GM18907 (cell line): ENCODE data around the gene PDIA3.
"Not testable (repeated sequence)": the region's sequence is repeated elsewhere in the genome, so short reads cannot be mapped to it uniquely, and the experiment has no call there.

ENCODE experiments used
- ATAC-seq: cut with Tn5 transposase; IDR thresholded peaks from one replicate; pipeline ENCODE4 v1.9.1; 2021; ENCODE audit warnings: mild to moderate bottlenecking, moderate library complexity; ENCODE audit not compliant: unreplicated experiment

The PDIA3 gene

DNA sequence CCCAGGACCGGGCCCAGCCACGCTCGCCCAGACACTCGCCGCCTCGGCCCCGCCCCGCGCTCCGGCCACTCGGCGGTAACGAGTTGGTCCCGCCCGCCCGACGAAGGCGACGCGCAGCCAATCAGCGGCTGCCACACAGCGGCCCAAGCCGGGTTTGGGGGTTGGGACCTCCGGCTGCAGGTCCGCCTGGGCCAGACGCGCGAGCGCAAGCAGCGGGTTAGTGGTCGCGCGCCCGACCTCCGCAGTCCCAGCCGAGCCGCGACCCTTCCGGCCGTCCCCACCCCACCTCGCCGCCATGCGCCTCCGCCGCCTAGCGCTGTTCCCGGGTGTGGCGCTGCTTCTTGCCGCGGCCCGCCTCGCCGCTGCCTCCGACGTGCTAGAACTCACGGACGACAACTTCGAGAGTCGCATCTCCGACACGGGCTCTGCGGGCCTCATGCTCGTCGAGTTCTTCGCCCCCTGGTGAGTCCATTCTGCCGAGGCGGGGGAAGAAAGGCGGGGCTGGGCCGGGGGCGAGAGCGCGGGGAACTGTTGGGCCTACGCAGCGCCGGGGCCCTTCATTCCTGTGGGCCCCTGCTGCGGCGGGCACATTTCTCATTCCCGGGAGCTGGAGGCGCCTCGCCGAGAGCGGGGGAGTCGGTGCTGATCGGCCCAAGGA, at the start of gene PDIA3:
PDIA3 (plus strand) TSS at position 194 of the 658 bp plus-strand sequence; CDS start at position 296, 102 bp downstream.
- ATAC-seq = peak; percentile 72

DNA sequence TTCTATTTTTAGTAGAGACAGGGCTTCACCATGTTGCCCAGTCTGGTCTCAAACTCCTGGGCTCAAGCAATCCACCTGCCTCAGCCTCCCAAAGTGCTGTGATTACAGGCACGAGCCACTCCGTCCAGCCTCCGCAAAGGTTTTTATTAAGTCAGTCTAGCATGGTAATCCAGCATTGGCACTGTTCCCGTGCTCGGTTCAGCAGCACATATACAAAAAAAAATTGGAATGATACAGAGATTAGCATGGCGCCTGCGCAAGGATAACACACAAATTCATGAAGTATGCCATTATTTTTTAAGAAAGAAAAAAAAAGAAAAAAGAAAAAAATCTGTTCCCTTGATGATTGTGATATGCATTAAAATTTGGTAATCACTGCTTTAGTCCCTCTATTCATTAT, 44.1 kb upstream of the PDIA3 start:
- ATAC-seq = no peak

DNA sequence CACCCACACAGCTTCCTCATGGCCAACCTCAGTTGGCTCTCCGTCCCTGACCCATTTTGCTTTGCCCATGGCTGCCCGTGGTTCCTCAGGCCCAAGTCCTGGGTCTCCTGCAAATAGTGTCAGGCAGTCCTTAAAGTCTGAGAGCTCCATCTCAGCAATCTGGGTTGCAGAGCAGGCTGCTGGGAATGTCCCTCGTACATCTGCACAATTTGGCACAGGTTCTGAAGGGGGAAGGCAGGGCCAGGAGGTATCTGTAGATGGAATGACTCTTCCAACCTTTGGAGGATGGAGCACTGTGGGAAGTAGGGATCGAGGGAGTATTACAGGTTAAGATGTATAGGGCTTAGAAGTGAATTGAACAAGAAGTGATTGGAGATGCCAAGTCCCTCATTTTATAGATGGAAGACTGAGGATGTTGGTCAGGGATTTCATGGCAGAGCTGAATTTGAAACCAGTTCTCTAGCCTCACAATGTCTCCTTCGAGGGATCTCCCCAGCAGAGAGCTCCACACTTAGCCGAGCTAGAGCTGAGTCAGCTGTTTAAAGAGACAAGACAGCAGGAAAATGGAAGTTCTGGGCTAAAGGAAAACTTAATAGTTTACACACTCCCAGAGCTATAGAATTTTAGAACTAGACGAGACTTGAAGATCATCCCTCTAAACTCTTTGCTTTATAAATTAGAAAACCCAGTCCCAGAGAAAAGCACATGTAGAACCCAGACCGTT, 43.4 kb upstream of the PDIA3 start:
- no peak for ATAC-seq

DNA sequence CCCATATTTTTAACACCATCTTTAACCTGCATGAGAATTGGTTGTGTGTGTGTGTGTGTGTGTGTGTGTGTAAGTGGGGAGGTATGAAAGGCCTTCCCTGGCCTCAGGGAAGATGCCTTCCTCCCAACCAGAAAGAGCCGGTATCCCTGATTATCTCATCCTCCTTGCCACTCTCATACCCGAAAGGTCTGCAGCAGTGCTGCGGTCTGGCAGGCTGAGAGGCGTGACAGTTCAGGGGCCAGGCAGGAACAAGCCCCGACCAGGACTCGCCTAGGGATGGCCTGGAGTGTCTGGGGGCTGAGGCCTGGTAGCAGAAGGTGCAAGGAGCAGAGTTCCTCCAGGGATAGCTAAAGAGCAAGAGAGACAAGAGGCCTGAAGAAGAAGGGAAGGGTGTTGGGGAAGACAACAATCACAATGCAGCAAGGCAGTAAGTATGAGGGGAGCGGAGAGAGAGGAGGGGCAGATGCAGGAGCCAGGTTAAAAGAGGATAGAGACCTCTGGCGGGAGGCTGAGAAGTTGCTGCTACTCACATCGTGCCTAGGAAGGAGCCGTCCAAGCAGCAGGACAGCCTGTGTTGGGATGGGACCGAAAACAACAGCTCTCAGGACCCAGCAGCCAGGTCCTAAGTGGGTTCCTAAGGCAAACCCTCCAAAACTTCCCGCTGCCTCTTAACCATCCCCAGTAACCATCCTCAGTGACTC, 35.7 kb upstream of the PDIA3 start:
- ATAC-seq = not testable (repeated sequence)

DNA sequence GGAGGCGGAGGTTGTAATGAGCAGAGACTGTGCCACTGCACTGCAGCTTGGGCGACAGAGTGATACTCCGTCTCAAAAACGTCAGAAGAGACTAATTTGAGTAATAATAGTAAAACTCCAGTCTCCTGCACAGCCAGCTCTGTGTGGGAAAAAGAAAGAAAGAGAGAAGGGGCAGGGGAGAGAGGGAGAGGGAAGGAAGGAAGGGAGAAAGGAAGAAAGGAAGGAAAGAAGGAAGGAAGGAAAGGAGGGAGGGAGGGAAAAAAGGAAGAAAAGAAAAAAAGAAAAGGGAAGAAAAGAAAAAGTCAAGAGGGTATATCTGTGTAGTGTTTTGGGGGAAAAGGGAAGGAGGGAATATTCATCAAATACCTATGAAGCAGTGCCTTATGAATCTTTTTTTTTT, 23.1 kb upstream of the PDIA3 start:
- ATAC-seq = no peak

DNA sequence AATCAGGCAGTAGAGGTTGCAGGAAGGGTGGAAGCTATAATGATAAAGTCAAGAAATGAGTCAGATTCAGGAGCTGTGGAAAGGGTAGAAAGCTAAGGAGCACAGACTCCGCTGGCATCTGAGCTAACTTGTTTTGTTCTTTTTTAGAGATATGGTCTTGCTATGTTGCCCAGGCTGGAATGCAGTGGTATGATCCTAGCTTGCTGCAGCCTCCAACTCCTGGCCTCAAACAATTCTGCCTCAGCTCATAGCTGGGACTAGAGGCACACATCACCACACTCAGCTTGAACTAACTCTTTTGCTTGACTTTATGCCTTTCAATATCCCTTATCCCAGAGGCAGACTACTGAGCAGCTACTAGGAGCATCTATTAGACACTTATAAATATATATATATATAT, 19.9 kb upstream of the PDIA3 start:
- not testable (repeated sequence) for ATAC-seq

DNA sequence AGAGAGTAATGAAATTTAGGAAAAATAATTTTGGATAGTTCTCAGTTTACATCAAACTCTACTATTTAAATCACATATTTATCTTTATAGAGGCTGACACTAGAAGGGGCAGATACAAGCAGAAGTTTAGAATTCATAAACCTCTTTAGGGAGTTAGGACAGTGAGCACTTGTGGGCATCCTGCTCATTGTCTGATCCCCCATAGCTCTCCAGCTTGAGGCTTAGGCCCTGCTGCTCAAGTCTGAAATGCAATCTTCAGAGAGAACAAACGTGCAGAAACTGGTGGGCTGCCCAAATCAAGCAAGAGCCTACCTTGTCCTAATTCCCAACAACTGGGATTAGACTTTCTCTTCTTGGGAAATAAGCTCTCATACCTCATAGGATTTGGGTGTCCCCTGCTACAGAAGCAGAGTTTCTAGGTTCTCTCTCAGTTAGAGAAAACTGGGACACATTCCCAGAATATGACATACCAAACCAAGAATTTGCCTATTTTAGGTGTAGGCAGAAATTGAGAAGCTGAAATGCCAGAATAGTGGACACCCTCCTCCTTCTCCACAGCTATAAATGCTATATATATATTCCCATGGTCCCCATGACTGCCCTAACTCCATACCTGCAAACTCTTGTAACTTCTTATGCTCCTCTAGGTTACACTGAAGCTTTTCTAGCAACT, 18.0 kb upstream of the PDIA3 start:
- ATAC-seq = not testable (repeated sequence)

DNA sequence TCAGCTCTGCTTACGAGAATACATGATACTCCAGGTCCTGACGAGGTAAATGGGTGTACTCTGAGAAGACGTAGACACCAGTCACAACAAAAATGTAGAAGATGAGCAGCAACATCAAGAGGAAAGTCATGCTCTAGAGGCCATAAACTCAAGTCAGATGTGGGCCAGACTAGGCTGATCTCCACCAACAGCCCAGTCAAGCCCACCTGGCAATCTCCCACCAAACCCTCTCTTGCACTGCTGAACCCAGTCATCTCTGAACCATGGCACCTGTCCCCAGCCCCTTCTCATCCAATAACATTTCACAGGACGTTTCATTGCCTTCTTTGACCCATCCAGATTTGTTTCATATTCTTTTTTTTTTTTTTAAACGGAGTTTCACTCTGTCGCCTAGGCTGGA, 10.8 kb upstream of the PDIA3 start:
- ATAC-seq = peak; percentile 39

DNA sequence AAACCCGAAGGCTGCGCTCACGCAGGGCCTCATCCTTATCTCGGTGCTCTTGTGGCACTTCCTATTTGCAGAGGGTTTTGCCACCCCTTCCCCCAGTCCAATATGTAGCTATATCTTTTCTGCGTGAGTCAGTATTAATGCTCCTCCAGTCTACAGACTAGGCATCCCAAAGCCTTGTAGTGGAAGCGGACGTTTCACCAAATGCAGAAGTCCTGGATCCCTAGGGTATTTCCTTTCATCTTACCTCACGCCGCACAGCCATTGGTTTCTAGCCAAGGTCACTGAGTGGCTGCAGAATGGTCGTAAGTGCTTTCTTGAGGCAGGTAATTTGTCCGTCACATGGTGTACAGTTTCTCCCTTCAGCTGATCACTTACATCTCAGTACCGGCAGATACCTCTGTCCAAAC, 668 bp downstream of the PDIA3 start:
- ATAC-seq = peak; percentile 16

DNA sequence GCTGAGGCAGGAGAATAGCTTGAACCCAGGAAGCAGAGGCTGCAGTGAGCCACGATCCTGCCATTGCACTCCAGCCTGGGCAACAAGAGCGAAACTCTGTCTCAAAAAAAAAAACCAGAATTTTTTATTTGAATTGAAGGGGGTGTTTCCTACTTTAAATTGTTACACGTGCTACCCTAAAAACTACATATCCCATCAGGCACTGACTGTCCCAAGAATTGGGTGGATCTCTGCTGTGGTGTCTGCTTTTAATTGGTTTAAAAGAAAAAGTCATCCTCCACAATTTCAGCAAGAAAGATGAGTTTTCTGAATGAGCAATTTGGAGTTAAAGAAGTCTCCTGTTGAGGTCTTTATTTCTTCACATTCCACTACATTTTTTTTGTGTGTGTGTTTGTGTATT, 2.1 kb downstream of the PDIA3 start:
- no peak for ATAC-seq

DNA sequence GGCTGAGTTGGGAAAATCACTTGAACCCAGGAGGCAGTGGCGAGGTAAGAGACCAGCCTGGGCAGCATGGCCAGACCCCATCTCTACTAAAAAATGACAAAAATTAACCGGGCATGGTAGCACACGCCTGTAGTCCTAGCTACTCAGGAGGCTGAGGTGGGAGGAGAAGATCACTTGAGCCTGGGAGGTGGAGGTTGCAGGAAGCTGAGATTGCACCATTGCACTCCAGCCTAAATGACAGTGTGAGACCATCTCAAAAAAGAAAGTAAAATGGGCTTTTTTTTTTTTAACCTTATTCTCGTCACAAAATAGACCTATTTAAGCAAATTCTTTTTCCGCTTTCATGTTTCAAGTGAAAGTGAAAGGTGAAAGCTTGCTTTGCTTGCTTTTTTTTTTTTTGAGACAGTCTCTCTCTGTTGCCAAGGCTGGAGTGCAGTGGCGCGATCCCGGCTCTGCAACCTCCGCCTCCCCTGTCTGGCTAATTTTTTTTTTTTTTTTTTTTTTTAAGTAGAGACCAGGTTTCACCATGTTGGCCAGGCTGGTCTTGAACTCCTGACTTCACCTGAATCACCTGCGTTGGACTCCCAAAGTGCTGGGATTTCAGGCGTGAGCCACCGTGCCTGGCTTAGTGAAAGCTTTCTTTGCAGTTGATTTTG, 3.6 kb downstream of the PDIA3 start:
- ATAC-seq = peak; percentile 56

DNA sequence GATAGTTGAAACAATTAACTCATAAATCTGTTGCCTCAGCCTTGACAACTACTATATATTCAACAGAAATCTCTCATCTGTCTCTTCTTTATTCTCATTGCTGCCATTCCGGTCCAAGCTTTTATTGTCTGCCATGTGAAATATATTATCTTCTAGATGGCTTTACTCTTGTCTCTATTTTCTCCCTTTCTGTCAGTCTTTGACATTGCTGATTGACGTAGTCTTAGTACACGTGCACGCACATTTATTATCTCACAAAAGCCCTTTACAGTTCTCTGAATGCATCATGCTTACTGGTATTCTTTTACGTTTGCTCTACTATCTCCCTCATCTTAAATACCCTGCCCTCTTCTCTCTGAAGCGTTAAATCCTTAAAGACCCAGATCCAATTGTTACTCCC, 5.6 kb downstream of the PDIA3 start:
- no peak for ATAC-seq

DNA sequence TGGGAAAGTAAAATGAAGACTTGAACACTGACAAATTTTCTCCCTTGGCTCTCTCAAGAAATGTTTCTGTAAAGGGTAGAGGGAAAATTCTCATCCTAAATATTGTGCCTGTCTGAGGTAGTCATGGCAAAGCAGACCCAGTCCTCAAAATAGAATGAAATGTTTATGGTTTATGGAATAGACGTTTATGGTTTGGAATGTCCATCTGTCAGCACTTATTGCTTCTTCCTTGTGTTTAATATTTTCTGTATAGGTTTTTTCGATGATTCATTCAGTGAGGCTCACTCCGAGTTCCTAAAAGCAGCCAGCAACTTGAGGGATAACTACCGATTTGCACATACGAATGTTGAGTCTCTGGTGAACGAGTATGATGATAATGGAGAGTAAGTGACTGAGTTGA, 16.6 kb downstream of the PDIA3 start:
- ATAC-seq = no peak

DNA sequence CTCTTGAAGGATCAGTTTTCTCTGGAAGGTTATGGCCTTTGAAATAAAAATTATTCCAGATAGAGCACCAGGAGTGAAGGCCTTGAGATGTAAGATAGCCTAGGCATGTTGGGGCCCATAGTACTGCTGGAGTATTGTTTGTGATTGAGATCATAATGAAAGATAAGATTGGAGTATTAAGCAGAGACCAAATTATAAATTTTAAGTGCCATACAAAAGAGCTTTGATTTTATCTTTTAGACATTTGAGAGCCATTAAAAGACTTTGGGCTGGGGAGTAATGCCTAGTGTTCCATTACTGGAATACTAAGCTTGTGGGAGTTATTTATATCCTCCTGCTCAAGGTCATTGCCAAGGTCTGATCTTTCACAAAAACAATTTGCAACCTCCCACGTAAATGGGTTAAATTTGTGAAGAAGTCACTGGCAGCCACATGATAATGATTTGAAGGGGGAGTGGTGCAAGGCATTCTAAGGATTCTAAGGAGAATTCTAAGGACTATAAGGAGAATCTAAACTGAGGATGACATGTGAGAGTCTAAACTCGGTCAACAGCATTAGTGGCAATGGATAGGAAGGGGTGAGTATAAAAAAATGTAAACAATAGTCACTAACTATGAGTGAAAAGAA, 17.7 kb downstream of the PDIA3 start:
- no peak for ATAC-seq

DNA sequence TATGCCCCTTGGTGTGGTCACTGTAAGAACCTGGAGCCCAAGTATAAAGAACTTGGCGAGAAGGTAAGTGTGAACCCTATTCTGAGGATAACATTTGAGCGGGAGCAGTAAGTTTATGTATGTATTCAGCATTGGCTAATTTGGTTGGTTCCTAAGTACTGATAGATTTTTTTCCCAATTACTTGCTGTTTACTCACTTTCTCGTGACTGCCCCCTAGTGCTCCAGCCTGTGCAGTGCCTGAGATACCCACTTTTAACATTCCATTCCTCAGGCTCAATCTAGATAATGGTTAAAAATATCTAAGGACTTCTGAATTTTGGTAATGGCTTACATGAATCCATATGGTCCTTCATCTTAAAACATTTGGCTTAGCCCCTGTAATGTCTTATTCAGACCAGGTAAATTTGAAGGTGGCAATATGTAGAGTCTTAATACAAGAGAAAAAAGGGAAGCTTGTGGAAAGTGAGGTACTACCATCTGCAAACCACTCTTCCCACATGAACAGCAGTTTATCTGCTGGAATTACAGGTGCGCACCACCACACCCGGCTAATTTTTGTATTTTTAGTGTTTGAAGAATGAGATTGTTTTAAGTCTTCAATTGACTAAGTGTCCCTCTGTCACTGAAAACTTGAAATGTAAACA, 23.5 kb downstream of the PDIA3 start:
- ATAC-seq = no peak

DNA sequence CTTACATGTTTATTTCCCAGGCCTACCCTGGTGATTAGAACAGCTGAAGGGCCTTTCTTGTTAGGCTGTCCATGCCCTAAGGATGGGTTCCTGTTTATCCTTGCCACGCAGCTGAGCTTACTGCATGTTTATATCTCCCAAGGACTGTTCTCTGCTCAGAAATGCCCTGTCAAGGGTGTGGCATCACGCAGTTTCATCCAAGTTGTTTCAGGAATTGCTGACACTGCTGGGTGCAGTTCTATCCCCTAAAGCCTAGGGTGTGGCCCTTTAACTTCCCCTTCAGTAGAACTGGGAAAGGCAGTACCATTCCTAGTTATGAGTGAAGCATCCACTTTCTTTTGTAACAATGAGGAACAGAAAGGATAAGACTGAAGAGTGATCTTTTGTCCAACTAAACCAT, 25.6 kb downstream of the PDIA3 start:
- no peak for ATAC-seq

DNA sequence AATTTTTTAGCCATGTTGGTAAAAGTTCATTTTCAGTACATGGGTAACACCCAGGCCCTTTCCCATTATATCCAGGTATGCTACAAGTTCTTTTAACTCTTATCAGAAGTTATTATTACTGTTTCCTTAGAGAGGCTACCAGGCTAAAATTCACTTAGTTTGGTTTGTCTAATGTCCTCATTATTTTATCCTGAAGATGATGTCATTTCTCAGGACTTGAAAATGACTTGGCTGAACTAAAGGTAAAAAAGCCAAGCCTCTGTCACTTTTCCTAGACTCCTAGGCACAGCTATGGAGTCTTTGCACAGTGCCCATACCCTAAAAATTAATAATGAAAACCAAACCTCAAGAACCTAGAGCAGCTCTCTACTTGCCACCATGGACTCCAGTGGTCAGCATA, 26.4 kb downstream of the PDIA3 start:
- ATAC-seq = no peak

DNA sequence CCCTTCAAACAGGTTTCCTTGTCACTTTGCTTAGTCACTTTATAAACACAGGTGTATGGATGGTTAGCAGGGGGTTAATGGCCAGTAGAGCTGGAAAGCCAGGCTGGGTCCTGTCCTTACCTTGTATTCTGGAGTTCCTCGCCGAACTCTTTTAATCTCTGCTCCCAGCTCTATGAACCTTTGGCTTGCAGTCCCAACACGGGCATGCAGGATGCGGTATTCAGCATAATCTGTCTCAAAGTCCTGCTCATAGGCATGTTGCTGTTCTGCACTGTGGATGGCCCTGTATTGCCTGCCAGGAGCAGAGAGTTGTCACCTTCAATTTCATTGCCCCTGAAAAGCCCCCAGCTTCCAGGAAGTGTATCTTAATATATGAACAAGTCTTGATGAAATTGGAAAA, 27.8 kb downstream of the PDIA3 start:
- ATAC-seq = no peak

DNA sequence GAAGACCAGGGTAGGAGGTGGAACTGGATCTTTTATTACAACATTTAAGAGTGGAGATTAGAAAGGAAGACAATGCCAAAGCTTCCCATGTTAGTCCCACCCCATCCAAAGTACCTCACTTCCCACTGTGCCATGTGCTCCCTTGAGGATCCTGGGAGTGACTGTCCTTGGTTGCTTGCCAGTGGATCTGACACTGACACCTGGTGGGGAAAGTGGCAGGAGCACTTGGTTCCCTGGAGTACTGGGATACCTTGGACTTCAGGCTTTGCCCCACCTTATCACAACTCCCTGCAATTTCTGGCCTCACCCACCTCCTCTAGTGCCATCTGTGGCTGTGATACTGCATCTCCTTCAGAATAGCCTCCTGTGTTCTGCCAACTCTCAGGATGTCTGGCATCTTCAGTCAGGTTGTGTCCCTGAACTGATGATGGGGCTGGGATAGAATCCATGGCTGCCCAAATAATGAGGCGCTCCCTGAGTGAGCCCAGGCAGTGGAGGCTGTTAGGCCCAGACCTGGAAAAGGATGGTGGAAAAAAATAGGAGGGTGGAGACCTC, 29.2 kb downstream of the PDIA3 start:
- no peak for ATAC-seq
